Osteocyte (in vitro differentiated cells): ENCODE data around the gene OR4N5. TPM values are rescaled to one million over a fixed set of nuclear protein-coding genes. Genes with fewer than 3 reads are reported as not detected.

Source experiments
- DNase-seq: peaks from one replicate; pipeline ENCODE4 v3.0.0; 2021; ENCODE audit warnings: mixed read lengths; ENCODE audit not compliant: unreplicated experiment; ENCODE audit errors: extremely low spot score
- H3K27ac Mint-ChIP-seq: one replicate; pipeline ENCODE4 v1.8.0; 2021; ENCODE audit warnings: mild to moderate bottlenecking, mixed read lengths; ENCODE audit not compliant: unreplicated experiment
- H3K27me3 Mint-ChIP-seq: one replicate; pipeline ENCODE4 v1.8.0; 2021; ENCODE audit warnings: mixed read lengths; ENCODE audit not compliant: unreplicated experiment
- H3K36me3 Mint-ChIP-seq: one replicate; pipeline ENCODE4 v1.8.0; 2021; ENCODE audit warnings: mixed read lengths; ENCODE audit not compliant: unreplicated experiment
- H3K4me1 Mint-ChIP-seq: one replicate; pipeline ENCODE4 v1.8.0; 2021; ENCODE audit warnings: mixed read lengths; ENCODE audit not compliant: unreplicated experiment
- H3K4me3 Mint-ChIP-seq: one replicate; pipeline ENCODE4 v1.8.0; 2021; ENCODE audit warnings: mild to moderate bottlenecking, moderate library complexity, mixed read lengths; ENCODE audit not compliant: unreplicated experiment
- H3K9me3 Mint-ChIP-seq: one replicate; pipeline ENCODE4 v1.8.0; 2021; ENCODE audit warnings: mixed read lengths; ENCODE audit not compliant: unreplicated experiment
- total RNA-seq: library from RNA; stranded (reverse); gene quantifications from 2 replicates; pipeline ENCODE4 v1.2.1, GENCODE V29; 2021
- TF ChIP-seq, protein P1 (sequence below): fragments of 200-600 bp; sonication (generic); IDR thresholded peaks from 2 replicates; pipeline ENCODE4 v1.5.0; 2021; ENCODE audit warnings: antibody characterized with exemption, mild to moderate bottlenecking, moderate library complexity

OR4N5 gene
- total RNA-seq, 1 donor from 2014 or later: not detected

DNA sequence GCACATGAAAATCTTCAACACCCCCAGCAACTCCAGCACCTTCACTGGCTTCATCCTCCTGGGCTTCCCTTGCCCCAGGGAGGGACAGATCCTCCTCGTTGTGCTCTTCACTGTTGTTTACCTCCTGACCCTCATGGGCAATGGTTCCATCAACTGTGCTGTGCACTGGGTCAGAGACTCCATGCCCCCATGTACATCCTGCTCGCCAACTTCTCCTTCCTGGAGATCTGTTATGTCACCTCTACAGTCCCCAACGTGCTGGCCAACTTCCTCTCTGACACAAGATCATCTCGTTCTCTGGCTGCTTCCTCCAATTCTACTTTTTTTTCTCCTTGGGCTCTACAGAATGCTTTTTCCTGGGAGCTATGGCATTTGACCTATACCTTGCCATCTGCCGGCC, 40.6 kb downstream of the OR4N5 start:
- Mint-ChIP-seq H3K9me3 (peaks cover 40% of the 10 kb centered on the region), H3K4me3 (no peak overlapping the region), H3K36me3 (no peaks in the 10 kb centered on the region), H3K27ac (no peak overlapping the region), H3K27me3 (no peaks in the 10 kb centered on the region), H3K4me1 (no peaks in the 10 kb centered on the region)
- DNase-seq: no peak
- TF ChIP-seq, protein P1, sequence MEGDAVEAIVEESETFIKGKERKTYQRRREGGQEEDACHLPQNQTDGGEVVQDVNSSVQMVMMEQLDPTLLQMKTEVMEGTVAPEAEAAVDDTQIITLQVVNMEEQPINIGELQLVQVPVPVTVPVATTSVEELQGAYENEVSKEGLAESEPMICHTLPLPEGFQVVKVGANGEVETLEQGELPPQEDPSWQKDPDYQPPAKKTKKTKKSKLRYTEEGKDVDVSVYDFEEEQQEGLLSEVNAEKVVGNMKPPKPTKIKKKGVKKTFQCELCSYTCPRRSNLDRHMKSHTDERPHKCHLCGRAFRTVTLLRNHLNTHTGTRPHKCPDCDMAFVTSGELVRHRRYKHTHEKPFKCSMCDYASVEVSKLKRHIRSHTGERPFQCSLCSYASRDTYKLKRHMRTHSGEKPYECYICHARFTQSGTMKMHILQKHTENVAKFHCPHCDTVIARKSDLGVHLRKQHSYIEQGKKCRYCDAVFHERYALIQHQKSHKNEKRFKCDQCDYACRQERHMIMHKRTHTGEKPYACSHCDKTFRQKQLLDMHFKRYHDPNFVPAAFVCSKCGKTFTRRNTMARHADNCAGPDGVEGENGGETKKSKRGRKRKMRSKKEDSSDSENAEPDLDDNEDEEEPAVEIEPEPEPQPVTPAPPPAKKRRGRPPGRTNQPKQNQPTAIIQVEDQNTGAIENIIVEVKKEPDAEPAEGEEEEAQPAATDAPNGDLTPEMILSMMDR: no peak

DNA sequence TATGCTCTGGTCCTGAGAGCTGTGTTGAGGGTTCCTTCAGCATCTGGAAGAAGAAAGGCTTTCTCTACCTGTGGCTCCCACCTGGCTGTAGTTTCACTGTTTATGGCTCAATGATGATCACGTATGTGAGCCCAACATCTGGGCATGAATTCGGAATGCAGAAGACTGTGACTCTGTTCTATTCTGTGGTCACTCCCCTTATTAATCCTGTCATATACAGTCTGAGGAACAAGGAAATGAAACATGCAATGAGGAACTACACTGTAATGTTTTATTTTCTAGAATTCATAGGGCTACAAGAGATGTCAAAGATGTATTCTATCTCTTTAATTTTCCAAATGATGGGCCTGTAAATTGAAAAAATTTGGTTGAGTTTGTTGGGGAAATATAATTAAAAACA, 41.3 kb downstream of the OR4N5 start:
- H3K4me3 Mint-ChIP-seq: no peak overlapping the region
- H3K9me3 Mint-ChIP-seq: peaks cover 40% of the 10 kb centered on the region
- TF ChIP-seq, protein P1: no peak
- H3K36me3 Mint-ChIP-seq: no peaks in the 10 kb centered on the region
- H3K27me3 Mint-ChIP-seq: no peaks in the 10 kb centered on the region
- no peak for DNase-seq
- no peak overlapping the region for H3K27ac Mint-ChIP-seq
- no peaks in the 10 kb centered on the region for H3K4me1 Mint-ChIP-seq

DNA sequence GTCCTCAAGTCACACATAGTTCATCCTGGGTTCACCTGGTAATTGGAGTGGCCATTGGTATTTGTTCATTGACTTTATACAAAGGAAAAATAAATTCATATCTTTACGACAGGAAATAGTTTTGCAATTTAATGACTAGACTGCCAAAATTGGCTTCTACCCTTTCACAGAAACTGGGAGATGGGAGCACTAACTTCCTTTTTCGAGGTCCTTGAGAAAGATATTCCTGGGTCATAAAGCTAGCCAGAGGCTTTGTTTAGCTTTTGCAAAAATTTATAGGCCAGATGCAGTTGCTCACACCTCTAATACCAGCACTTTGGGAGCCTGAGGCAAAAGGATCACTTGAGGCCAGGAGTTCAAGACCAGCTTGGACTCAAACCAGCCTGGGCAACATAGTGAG, 41.9 kb downstream of the OR4N5 start:
- H3K27ac Mint-ChIP-seq: no peak overlapping the region
- no peaks in the 10 kb centered on the region for H3K4me1 Mint-ChIP-seq
- DNase-seq: no peak
- H3K27me3 Mint-ChIP-seq: no peaks in the 10 kb centered on the region
- H3K36me3 Mint-ChIP-seq: no peaks in the 10 kb centered on the region
- peaks cover 40% of the 10 kb centered on the region for H3K9me3 Mint-ChIP-seq
- TF ChIP-seq, protein P1: no peak
- H3K4me3 Mint-ChIP-seq: no peak overlapping the region

DNA sequence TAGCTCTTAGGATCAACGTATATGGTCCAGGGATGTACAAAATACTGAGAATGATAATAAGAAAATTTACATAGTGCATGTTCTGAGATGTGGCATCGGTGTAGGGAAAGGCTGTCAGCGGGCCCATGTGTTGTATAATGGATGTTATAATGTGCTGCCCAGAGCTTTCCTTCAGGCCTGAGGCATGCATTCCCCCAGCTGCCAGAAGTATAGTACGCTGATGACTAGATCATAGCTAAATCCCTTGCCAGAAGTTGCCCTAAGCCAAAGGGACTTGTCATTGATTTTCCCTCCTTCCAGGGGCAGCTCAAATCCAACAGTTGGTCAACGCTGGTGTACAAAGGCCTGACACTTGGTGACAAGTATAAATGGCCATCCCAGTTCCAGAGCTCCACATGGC, 45.6 kb downstream of the OR4N5 start:
- no peaks in the 10 kb centered on the region for H3K36me3 Mint-ChIP-seq
- H3K9me3 Mint-ChIP-seq: peaks cover 34% of the 10 kb centered on the region

DNA sequence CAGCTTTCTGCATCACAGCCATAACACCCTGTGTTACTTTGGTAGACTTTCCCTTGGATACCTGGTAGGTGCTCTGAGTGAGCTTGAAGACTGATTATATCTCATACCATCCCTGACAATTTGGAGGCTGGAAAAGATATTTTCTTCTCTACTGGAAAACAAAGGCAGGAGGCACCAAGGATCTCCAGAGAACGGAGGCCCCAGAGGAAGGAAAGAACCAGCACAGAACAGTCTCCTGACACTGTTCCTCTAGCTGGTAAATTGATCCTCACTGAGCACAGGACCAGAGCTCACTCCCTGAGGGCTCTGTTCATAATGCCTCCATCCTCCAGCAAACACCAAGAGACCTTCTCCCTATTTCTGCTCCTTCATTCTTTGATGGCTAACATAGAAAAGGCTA, 52.0 kb downstream of the OR4N5 start, which contains the start of gene OR11G2:
TSS of gene OR11G2 (plus strand) at position 301 of the 400 bp plus-strand sequence. CDS start 6,542 bp downstream, outside the sequence.
- Mint-ChIP-seq H3K9me3 (peaks cover 11% of the 10 kb centered on the region), H3K27me3 (no peaks in the 10 kb centered on the region), H3K4me1 (no peaks in the 10 kb centered on the region), H3K4me3 (no peak within 1 kb of the TSS), H3K36me3 (no peaks in the 10 kb centered on the region), H3K27ac (no peak within 1 kb of the TSS)
- no peak for DNase-seq
- TF ChIP-seq, protein P1: no peak

More for the DNA sequence above, 45.6 kb downstream of the OR4N5 start:
- TF ChIP-seq, protein P1: no peak
- H3K4me1 Mint-ChIP-seq: no peaks in the 10 kb centered on the region
- no peaks in the 10 kb centered on the region for H3K27me3 Mint-ChIP-seq
- H3K4me3 Mint-ChIP-seq: no peak overlapping the region
- H3K27ac Mint-ChIP-seq: no peak overlapping the region
- no peak for DNase-seq
